GDM1 (cell line): ENCODE data around the gene RAI14.

Experiments
- DNase-seq: peaks from one replicate; lab custom pipeline; 2025; lab: John Stamatoyannopoulos, UW

The RAI14 gene

GRCh38 chr5:34857161-34857560 lies 201.0 kb downstream of the RAI14 start:
- DNase-seq: no peak

GRCh38 chr5:34857894-34858293 lies 201.8 kb downstream of the RAI14 start:
- no peak for DNase-seq

DNA sequence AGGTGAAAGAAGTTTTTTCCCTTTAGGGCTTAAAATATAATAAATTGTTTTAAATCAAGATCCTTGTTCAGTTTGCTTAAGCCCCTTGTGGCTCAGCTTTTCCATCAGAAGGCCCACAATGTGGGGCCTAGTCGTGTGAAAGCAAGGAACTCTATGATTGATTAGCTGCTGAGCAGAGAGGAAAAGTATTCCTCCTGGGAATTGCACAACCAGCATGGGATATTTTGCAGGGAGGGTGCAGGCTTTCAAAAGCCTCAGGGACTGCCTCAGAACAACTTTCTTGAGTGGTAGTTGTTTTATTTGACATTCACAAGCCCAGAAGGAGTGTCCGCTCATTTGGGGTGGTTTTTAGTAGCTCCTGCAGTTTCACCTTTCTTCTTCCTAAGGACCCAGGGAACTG lies 202.7 kb downstream of the RAI14 start:
- DNase-seq: no peak

DNA sequence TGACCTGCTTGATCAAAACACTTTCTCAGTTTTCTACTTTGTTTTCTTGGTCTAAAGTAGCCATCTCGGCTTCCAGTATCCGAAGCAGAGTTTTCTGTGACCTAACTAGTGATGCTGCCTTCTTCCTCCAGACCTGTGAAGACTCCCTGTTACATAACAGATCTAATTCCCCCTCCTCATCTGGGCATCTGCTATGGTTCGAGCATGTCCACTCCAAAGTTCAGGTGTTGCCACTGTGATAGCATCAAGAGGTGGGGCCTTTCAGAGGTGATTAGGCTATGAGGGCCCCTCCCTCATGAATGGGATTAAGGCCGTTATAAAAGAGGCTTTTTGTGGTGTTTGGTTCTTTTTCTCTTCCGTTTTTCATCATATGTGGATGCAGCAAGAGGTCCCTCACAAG lies 203.1 kb downstream of the RAI14 start:
- no peak for DNase-seq

- DNase-seq: no peak
Observed at GRCh38 chr5:34863946-34864345, 207.8 kb downstream of the RAI14 start.

- no peak for DNase-seq
Observed at GRCh38 chr5:34865091-34865490, 209.0 kb downstream of the RAI14 start.

- DNase-seq: no peak
Observed at GRCh38 chr5:34866989-34867471, 210.9 kb downstream of the RAI14 start.

DNA sequence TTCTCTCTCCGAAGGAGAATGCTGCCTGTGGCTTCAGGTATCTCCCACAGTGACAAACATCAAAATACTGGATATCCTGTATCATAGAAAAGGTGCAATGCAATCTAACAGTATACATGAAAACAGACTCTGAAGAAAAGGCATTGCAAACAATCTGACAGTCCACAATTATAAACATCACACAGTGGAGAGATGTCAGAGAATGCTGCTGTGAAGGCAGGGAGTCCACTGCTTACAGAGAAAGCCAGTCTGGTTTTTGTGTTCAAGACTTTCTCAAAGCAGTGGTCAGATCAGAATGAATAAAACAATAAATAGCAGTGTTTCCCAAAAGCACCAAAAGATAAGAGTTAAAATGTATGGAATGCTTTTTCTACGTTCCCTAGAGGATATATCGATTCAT lies 211.5 kb downstream of the RAI14 start:
- DNase-seq: no peak

DNA sequence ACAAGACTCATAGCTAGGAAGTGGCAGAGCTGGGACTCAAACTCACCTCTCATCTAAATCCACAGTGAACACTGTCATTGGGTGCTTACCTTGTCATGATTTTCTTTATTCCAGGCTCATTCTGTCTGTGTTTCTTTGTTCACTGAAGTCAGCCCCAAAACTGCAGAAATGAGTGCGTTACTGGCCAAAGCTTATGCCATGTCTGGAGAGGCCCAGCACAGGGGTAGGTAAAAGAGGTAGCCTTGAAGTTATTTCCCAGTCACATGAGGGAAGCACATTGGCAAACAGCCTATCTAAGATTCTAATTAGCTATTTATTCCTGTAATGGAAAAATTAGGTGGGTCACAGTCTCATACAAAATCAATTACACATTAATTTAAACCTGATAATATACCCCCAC lies 212.7 kb downstream of the RAI14 start:
- no peak for DNase-seq

DNA sequence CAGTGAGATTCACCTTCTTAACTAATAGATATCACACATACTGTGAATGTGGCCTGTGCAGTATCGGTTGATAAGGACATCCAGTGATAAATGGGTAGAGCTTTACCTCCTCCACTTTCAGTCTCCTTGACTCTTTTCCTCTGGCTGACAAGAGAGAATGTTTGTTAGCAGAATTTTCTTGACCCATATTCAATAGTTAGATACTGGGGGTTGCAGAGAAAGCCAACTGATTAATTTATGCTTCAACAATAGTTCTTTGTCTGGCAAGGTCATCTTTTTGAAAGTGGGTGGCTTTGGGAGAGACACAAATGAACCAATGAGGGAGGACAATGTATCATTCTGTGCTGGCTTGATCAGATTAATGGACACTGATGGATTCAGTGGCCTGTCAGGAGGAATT lies 213.1 kb downstream of the RAI14 start:
- no peak for DNase-seq

DNA sequence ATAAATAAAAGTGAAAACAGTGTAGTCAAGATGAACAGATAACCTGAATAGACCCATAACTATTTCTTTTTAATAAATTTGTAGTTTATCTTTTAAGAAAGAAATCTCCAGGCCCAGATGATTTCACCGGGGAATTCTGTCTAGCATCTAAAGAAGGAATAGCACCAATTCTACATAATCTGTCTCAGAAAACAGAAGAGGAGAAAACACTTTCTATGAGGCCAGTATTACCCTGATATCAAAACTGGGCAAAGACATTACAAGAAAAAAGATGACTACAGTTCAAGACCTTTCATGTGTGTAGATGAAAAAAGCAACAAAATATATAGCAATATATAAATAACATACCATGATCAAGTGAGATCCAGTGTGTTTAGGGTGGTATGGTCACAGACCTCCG lies 214.3 kb downstream of the RAI14 start:
- DNase-seq: no peak

- no peak for DNase-seq
Observed at GRCh38 chr5:34876275-34876674, 220.1 kb downstream of the RAI14 start.

GRCh38 chr5:34881246-34881645 lies 225.1 kb downstream of the RAI14 start:
- DNase-seq: no peak
